CD4-positive, alpha-beta T cell treated with Interferon gamma for 1 hour (primary cell): ENCODE results near the gene GMDS.

Experiments
- DNase-seq: peaks from one replicate; pipeline ENCODE4 v3.0.0-alpha.2; 2020

GMDS gene

DNA sequence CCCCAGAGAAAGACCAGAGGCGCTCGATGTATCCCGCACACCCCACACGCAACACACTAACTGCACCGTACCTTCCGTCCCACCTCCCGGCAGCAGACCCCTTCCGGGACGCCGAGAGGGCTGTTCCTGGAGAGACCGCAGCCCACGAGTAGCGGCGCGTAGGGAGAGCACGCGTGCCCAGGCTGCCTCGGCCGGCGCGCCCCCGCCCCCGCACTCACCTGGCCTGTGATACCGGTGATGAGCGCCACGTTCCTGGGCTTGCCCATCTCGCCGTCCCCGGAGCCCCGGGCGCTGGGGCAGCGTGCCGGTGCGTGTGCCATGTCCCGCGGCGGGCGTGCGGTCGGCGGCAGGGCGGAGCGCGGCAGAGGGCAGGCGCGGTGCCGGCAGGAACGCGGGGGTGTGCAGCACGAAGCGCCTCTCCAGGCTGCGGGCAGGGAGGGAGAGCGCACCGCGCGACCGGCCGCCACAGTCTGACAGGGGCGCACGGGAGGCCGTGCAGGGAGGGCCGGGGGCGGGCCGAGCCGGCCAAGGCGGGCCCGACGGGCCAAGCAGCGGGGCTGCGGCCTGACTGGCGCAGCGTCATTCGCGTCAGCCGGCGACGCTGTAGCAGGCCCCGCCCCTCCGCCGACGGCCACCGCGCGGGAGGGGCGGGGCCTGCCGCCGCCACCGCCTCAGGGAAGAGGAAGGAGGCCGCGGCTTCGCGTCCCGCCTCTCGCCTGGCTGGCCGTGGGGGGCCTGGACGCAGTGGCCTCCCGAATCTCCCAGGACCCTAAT lies at the start of gene GMDS:
Gene GMDS (minus strand): TSS at position 503 of the 774 bp plus-strand sequence.
- DNase-seq = peak; percentile 87

DNA sequence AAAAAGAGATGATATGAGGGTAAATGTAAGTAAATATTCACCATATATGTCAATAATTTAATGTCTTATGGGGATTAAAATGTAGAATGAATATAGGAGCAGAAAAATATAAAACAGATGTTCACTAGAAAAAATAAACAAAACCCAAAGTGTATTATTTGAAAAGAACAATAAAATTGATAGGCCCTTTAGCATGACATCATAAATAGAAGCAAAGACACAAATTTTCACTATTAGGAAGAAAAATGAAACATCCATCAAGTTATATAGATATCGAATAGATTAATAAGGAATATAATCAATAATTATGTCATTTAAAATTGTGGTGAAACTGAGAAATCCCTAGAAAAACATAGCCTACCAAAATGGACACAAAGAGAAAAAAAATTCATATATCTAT lies 40.1 kb upstream of the GMDS start:
- no peak for DNase-seq

DNA sequence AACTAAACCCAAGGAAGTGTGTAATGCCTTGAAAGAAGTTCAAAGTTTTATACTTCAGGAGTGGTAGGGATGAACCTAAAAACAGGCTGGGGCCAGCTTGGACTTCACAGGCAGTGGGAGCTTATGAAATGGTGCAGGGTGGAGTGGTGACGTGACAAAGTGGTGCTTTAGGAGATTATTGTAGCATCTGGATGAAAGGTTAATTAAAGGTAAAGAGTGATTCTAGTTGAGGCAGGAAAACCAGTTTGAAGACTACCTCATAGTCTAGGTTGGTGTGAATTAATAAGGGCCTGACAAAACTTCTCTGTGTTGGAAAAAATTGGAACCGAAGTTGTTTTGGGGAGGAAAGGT lies 30.5 kb upstream of the GMDS start:
- no peak for DNase-seq

DNA sequence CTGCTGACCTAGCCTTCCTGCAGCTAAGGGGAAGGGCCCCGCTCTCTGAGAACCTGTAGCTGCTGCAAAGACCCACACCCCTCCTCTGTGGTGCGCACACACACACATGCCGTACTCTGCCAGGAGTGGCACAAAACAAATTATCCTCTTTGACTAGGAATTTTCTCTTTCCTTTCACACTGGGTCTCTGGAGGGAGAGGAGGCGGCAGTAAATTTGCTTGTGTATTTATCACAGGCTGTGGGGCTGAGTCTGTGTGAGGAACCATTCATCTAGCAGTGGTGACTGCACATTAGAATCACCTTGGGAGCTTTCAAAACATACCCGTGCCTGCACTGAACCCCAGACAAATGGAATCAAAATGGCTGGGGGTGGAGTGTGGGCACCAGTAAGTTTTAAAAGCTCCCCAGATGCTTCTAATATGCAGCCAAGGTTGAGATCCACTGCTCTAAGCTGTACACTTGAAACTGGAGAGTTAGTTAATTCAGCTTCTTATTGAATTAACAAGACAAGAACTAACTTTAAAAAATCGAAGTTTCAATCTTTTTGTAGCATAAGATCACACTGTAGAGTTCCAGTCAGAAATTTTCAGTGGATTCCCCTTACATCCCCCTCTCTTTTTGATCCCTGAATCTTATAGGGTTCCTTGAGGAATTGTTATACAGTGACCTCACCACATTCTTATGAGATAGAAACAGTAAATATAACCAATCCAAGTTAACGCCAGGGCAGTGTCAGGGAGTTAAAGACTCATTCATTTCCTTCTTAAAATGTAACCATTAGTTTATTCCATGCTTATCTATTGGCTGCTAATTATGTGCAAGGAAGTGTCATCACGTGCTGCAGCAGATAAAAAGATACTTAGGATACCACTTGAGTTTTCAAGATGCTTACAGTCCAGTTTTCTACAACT lies 29.8 kb upstream of the GMDS start:
- DNase-seq = no peak

DNA sequence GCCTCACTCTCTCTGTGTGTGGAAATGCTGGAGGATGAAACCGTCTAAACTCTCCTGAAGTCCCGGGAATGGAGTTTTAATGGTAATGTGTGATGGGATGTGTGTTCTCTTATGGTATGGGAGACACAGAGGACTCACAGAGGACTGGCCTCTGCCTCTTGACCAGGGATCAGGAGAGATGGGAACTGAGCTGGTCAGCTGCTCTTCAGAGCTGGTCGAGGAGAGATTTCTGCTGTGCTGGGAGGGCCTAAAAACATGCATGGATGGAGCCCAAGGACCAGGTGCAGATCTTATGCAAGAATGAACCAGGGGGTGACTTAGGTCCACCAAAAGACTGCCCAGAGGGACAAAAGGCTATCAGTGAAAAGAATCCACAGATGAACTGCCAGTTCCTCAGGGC lies 27.3 kb upstream of the GMDS start:
- no peak for DNase-seq

DNA sequence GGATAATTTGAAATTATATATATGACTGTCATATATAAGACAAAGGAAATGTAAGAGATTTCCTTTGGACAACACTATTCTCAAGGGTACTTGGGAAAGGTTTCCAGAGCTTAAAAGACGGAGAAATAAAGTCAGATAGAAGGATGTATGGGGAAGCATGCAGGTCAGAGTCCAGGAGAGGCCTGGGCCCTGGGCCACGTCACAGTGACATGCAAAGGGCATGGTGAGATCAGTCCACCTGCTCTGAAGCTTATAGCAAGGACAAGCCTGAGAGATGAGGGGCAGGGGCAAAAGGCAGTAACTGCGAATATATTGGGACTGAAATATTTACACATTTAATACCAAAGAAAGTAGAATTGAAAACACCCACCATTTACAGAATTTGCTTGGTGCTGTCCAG lies 24.6 kb upstream of the GMDS start:
- DNase-seq = no peak

DNA sequence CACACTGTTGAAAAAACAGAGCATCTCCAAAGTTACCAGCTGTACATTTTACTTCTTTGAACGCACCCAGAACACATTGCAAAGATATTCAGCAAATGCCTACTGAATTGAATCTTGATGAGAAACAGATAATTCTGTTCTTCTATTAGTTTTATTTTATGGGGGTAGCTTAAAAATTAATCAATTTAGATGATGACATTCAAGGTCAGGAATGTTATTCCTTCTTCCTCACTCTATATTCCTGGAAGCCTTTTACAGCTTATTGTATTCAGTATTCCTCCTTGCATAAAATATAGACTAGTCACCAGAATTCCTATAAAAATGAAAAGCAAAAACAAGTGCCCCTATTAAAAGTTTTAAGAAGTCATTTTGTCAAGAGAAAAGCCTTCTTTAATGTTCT lies 21.4 kb upstream of the GMDS start:
- DNase-seq = no peak

DNA sequence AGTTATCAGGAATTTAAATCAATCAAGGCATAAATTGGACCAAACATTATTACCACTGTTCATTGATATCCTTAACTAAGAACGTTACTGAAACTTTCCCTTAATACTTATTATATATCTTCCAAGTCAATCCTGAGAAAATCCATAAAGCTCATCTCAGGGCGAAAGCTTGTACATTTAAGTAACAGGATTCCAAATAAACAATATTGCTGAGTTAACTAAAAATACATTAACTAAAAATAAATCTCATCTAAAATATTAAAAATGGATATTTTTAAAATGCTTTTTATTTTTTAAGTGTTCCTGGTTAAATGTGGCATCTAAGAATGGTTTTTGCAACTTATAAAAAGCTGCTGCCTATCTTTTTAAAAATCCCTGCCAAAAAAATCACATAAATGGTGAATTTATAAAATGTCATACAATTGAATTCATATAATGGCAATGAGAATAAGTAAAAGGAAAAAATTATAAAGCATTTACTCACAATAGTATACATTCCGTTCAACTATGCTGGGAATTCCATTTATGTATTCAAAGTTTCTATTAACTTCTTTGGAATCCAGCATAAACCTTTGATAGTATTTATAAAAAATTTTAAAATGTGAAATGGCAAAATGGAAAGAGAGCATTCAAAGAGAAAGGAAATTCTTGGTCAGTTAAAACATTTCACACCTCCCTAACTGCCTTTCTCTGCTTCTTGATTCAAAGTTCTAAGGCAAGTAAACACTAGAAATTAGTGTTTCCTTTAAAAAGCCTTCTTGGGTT lies 20.8 kb upstream of the GMDS start:
- no peak for DNase-seq

DNA sequence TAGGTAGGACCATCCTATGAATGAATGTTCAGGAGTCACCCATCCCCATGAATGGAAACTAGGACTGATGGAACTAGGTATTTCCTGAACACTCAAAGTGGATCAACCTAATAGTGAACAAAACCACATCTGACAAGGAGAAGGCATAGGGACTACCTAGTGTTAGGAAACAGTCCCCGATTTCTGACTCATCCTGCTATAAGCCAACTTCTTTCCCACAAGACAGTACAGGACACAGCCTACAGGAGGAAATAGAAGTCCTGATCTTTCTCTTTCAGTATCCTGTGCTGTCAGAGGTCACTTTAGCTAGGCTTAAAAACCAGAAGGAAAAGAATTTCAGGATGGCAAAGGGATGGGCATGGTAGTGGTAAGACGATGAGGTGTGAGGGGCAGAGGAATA lies 19.5 kb upstream of the GMDS start:
- no peak for DNase-seq

DNA sequence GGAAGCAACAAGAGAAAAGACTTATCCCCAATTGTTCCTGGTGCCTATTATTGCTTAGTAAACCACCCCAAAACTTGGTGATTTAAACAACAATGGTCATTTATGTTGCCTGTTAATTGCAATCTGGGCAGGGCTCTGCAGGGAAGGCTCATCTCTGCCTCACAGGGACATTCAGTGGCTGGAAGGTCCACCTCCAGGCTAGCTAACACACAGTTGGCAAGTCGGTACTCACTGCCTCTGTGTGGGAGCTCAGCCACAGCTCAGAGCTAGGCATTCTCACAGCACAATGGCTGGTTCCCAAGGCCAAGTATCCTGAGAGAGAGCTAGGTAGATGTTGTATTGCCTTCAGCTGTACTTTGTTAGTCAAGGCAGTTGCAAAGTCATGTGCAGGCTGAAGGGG lies 18.5 kb upstream of the GMDS start:
- no peak for DNase-seq

DNA sequence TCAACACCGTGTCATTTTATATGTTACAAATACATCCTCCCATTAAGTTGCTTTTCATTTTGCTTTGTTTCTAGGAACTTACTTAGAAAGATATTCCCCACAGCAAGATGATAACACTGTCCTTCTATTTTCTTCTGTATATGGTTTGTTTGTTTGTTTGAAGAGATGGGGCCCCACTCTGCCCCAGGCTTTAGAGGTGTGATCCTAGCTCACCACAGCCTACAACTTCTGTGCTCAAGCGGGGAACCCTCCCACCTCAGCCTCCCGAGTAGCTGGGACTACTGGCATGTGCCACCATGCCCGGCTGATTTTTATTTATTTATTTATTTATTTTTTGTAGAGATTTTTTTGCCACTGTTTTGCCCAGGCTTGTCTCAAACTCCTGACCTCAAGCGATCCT lies 14.2 kb upstream of the GMDS start:
- DNase-seq = no peak

DNA sequence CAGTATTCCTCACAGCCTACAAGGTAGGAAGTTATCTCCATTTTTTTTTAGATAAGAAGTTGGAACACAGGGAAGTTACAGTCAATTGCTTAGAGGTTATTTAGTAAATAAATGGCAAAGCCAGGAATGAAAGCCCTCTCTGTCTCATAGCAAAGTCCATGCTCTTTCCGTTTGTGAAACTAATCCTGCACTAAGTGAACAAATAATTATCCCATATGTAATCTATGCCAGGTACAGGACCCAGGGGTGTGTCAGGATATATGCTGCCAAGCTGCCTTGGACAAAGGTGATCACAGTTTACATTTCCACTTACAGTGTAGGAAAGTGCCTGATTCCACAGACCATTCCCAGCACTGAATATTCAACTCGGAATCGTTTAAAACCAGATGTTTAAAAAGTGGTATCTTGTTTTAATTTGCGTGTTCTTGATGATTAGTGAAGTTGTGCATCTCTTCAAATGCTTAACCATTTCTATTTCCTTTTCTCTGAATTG lies 13.6 kb upstream of the GMDS start:
- DNase-seq = no peak

DNA sequence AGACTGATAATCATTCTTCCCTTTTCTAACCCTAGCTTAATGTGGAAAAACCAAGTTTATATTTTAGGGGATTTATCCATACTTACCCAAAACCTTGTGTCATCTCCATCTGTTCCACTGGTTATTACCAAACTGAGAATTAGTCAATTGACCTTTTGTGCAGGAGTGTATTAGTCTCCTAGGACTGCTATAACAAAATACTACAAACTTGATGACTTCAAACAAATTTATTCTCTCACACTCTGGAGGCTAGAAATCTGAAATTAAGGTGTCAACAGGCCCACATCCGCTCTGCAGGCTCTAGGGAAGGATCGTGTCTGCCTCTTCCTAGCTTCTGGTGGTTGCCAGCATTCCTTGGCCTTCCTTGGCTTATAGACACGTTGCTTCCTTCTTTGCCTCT lies 12.7 kb upstream of the GMDS start:
- no peak for DNase-seq

DNA sequence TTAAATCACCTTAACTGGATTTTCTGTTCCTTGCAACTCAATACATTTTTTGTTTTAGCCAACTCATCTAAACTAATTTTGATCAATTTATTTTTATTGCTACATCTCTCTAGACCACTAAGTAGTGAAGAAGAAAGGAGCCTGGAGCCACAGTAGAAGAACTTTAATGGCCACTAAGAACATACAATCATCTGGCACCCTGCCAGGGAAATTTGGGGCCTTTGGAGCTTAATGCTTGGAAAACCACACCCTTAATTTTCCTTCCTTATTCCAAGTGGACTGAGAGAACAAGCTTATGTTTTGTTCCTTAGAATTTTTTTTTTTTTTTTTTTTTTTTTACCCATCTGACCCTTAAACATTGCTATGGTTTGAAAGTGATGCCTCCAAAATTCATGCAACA lies 12.0 kb upstream of the GMDS start:
- no peak for DNase-seq

DNA sequence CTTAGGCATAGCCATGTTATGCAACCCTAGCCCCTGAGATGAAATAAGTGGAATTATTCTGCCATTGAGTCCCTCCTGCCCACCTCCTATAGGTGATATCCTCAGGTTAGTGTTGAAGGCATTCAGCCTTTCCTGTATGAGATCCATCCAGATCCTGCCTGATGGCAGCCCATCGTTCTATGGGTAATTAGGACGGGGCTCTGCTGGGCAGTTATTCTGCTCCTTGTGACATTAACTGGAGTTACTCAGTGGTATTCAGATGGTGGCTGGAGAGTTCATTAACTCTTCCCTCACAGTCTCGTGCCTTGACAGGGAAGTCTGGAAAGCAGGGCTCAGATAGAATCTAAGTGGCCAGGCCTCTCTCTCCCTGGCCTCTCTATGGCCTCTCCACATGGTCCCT lies 9.3 kb upstream of the GMDS start:
- no peak for DNase-seq

DNA sequence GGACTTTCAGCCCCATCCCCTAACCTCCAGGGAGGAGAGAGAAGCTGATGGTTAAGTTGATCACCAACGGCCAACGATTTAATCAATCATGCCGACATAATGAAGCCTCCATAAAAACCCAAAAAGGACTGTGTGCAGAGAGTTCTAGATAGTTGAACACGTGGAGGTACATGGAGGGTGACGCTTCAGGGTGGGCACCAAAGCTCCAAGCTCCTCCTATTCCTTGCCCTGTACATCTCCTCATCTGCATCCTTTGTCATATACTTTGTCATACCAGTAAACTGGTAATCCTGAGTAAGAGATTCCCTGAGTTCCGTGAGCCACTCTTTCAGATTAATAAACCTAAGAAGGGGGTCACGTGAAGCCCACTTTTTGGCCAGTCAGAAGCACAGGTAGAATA lies 3.7 kb upstream of the GMDS start:
- no peak for DNase-seq

DNA sequence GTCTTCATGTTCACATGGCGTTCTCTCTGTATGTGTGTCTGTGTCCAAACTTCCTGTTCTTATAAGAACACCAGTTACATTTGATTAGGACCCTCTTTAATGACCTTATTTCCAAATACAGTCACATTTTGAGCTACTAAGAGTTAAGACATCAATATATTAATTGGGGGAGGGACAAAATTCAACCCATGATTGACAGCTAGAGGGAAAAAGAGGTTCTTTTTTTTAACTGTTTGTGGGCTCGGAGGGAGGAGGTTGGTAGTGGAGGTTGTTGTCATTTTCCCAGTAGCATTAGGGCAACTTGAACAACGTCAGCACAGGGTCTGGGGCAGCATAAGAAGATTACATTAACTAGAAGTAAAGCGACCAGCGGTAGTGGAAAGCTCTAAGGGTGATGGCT lies 2.3 kb upstream of the GMDS start:
- DNase-seq = no peak

DNA sequence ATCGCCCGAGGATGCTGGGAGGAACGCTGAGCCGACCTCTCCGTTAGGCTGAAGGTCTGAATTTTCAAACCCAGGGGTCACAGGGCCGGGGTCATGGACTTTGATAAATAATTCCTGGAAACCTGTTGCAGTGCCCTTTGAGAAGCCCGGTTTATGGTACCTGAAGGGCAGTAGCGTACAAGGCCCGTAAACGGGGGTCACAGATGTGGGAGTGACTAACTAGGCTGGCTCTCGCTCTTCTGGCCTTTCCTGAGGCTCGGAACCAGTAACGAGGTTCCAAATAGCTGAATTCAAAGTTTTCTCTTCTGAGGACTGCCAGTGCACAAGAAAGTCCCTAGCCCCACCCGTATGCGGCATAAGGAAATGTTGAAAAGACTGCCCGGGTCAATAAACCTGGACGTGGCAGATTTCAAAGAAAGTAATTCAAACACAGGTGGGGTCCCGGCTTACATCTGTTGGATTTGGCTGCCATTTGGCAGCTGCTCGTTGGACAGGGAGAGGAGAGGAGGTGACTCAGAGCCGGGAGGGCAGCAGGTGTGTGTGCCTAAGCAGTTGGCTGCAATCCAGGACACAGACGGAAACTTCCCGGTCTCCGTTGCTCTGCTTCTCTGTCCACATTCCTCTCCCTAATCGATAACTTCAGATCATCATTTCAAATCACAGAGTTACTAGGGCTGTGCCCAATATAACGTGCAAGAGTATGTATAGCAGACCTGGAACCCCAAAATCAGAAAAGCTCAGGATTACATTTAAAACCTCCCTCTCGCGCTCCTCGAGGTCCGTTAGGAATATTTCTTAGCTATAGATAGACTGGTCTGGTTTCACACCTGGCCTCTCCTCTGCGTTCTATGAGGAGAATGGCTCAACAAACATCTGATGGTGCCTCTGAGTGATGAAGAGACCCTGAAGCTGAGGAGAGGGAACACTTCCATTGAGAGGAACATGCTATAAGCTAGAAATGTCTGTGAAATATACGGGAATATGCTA lies 765 bp upstream of the GMDS start:
- DNase-seq = peak; percentile 31

DNA sequence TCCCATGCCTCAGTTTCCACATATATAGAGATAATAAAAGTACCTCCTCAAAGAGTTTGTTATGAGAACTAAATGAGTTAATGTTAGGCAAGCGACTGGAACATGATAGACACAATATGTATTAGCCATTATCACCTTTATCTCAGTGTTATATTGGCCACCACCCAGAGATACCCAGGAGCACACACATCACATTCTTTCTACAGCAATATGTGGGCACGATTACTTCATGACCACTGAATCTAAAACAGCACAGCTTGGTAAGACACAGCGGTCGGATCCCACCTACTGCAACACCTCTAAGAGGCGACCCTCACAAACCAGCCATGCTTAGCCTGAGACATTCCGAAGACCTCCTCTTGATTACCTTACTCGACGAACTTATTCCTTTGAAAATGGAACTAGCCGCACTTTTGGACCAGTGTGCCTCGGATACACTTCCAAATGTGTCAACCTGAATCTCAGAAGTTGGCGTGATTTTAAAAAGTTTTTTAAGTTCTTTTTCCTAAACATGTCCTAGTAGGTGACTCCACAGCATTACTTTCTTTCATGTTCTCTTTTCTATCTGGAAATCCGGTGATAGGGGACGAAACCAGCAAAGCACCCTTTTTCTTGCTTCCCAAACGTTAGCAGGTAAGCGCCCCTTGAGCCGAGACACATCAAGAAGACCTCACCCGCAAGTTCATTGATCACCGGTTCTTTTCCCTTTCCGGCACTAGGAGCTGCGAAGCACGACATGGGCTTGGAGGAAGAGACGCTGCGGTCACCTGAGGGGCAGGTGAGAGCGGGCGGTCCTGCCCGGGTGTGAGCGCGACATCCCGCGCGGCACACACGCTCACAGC lies 923 bp downstream of the GMDS start:
- DNase-seq = no peak

DNA sequence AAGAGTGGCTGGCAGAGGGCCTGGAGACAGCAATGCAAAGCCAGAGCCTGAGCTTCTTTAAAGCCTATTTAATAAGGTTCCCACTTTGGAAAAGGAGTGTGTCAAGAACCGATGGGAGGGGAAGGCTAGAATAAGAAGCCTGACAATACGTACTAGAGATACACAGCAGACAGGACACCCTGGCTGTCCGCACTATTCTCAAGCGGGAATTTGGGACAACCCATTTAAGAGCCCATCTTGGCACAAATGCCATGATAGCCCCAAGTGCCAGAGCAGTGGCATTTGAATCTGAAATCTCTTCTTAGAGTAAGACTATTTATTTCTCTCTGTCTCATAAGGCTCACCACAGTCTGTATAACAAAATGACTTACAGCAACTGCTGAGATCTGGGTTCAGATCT lies 3.1 kb downstream of the GMDS start:
- no peak for DNase-seq

DNA sequence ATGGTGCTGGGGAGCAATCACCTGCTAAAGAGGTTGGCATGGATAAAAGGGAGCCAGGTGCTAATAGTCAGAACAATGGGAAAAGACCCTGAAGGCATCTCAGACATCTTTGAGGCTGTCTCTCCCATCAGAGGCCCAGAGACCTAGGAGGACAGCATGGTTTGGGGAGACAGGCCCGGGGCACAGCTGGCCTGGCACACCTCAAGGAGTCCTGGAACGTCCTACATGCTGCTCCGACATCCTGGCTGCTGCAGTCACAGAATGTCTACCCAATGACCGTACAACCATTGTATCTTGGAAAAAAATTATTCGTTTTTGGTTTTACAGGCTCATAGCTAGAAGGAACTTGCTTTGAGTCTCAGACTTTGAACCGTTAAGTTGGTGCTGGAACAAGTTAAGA lies 4.4 kb downstream of the GMDS start:
- no peak for DNase-seq
